Activated CD4-positive, alpha-beta T cell treated with anti-CD3 and anti-CD28 coated beads, Interleukin-2, amount 50 U/mL, for 1 hour (primary cell): ENCODE results near the gene PTPRN2.
"Not testable (repeated sequence)": the region's sequence is repeated elsewhere in the genome, so short reads cannot be mapped to it uniquely, and the experiment has no call there.

Experiments
- DNase-seq: peaks from one replicate; pipeline ENCODE4 v3.0.0-alpha.2; 2020

Gene PTPRN2

GRCh38 chr7:158284617-158285382 lies 302.8 kb downstream of the PTPRN2 start:
- DNase-seq: no peak

- no peak for DNase-seq
Measured at GRCh38 chr7:158284121-158284520, 303.5 kb downstream of the PTPRN2 start.

- no peak for DNase-seq
Measured at GRCh38 chr7:158283016-158283974, 304.3 kb downstream of the PTPRN2 start.

- DNase-seq: no peak
Measured at GRCh38 chr7:158282461-158283001, 305.1 kb downstream of the PTPRN2 start.

GRCh38 chr7:158281441-158281840 lies 306.2 kb downstream of the PTPRN2 start:
- DNase-seq: no peak

- no peak for DNase-seq
Measured at GRCh38 chr7:158280448-158281144, 307.0 kb downstream of the PTPRN2 start.

GRCh38 chr7:158279539-158280447 lies 307.8 kb downstream of the PTPRN2 start:
- DNase-seq: no peak

GRCh38 chr7:158278745-158279320 lies 308.8 kb downstream of the PTPRN2 start:
- DNase-seq: no peak

- DNase-seq: no peak
Measured at GRCh38 chr7:158277219-158278141, 310.1 kb downstream of the PTPRN2 start.

- DNase-seq: no peak
Measured at GRCh38 chr7:158276414-158277218, 311.0 kb downstream of the PTPRN2 start.

- DNase-seq: no peak
Measured at GRCh38 chr7:158275711-158276413, 311.8 kb downstream of the PTPRN2 start.

- no peak for DNase-seq
Measured at GRCh38 chr7:158274996-158275395, 312.6 kb downstream of the PTPRN2 start.

GRCh38 chr7:158274404-158274811 lies 313.2 kb downstream of the PTPRN2 start:
- no peak for DNase-seq

GRCh38 chr7:158273756-158274342 lies 313.8 kb downstream of the PTPRN2 start:
- not testable (repeated sequence) for DNase-seq

- no peak for DNase-seq
Measured at GRCh38 chr7:158273138-158273651, 314.4 kb downstream of the PTPRN2 start.

- DNase-seq: no peak
Measured at GRCh38 chr7:158272509-158273137, 315.0 kb downstream of the PTPRN2 start.

GRCh38 chr7:158272091-158272490 lies 315.5 kb downstream of the PTPRN2 start:
- DNase-seq: no peak

- DNase-seq: no peak
Measured at GRCh38 chr7:158271646-158272045, 316.0 kb downstream of the PTPRN2 start.
